Spleen (tissue), 11 donors: Measurements from ENCODE around the gene CDH8. TPM values are rescaled to one million over a fixed set of nuclear protein-coding genes. Genes with fewer than 3 reads are reported as not detected.

Experiments used
- DNase-seq: peaks from one replicate; pipeline ENCODE4 v3.0.0-alpha.2; 2020
- H3K27ac ChIP-seq, 8 donors: fragments of 200-600 bp; sonication (generic) in 7 of 8; 1 replicate in 4 of 8; 2 replicates in 4 of 8; pipeline versions ENCODE4 v1.5.0 to v1.8.0; 2016 to 2021; ENCODE audit warnings: inconsistent platforms in 4 of 8, mild to moderate bottlenecking in 4 of 8, moderate library complexity in 1 of 8
- H3K27me3 ChIP-seq, 7 donors: fragments of 200-600 bp; sonication (generic) in 6 of 7; replicated peaks in 1 of 7; 1 replicate in 4 of 7; 2 replicates in 3 of 7; pipeline versions ENCODE4 v1.5.0 to v1.8.0; 2016 to 2021; ENCODE audit warnings: inconsistent platforms in 3 of 7, mild to moderate bottlenecking in 1 of 7
- H3K36me3 ChIP-seq, 6 donors: fragments of 200-600 bp; sonication (generic) in 5 of 6; 1 replicate in 4 of 6; 2 replicates in 2 of 6; pipeline versions ENCODE4 v1.5.0 to v1.8.0; 2016 to 2021; ENCODE audit warnings: inconsistent platforms in 2 of 6
- H3K4me1 ChIP-seq, 6 donors: fragments of 200-600 bp; sonication (generic) in 5 of 6; 1 replicate in 3 of 6; 2 replicates in 3 of 6; pipeline versions ENCODE4 v1.5.0 to v1.8.0; 2016 to 2021; ENCODE audit warnings: inconsistent platforms in 3 of 6
- H3K4me3 ChIP-seq, 8 donors: fragments of 200-600 bp; sonication (generic) in 7 of 8; 1 replicate in 4 of 8; 2 replicates in 4 of 8; pipeline versions ENCODE4 v1.5.0 to v1.8.0; 2016 to 2021; ENCODE audit warnings: inconsistent platforms in 4 of 8, mild to moderate bottlenecking in 4 of 8, moderate library complexity in 2 of 8
- H3K9me3 ChIP-seq, 8 donors: fragments of 200-600 bp; sonication (generic) in 7 of 8; 1 replicate in 4 of 8; 2 replicates in 4 of 8; pipeline versions ENCODE4 v1.5.0 to v1.8.0; 2016 to 2021; ENCODE audit warnings: inconsistent platforms in 4 of 8
- CTCF ChIP-seq, 11 experiments: fragments of 200-600 bp in 7 of 11; fragments of 450-650 bp in 4 of 11; sonication (generic) in 4 of 11; IDR thresholded peaks in 8 of 11; conservative IDR thresholded peaks in 3 of 11; 1 replicate in 7 of 11; 2 replicates in 4 of 11; pipeline versions ENCODE4 v1.4.0 to v1.8.0; 2016 to 2021; ENCODE audit warnings: antibody characterized with exemption in 11 of 11, inconsistent platforms in 4 of 11, mild to moderate bottlenecking in 1 of 11
- POLR2A ChIP-seq, 3 donors: fragments of 450-650 bp; IDR thresholded peaks; one replicate each; pipeline ENCODE4 v1.5.1; 2017; ENCODE audit warnings: antibody characterized with exemption in 3 of 3, mild to moderate bottlenecking in 1 of 3
- POLR2AphosphoS5 ChIP-seq, 3 donors: sonication (generic); formaldehyde crosslinking; IDR thresholded peaks; one replicate each; pipeline ENCODE4 v1.5.1; 2017; ENCODE audit warnings: antibody characterized with exemption in 3 of 3
- WGBS, 5 donors: extraction: QIAGEN DNeasy Blood & Tissue Kit in 3 of 5; methylation state at CpG; one replicate each; pipeline versions ENCODE4 v1.1.5 to v1.1.7; 2013 to 2018; 5-methylcytosine and 5-hydroxymethylcytosine counted together
- intact Hi-C: fragments of 100-400 bp; cut with DNase I; formaldehyde crosslinking; loops from one replicate; pipeline ENCODE4 v1.15.0; 2023; ENCODE audit warnings: low total_unique reads
- polyA plus RNA-seq, 3 donors: library from polyadenylated mRNA; stranded (reverse); fragments of 200-250 nt; gene quantifications; one replicate each; pipeline ENCODE4 v1.2.1, GENCODE V29; 2013
- total RNA-seq, 7 donors: library from RNA; depleted of rRNA in 3 of 7; stranded (reverse); fragments of >200 nt in 3 of 7; fragmentation: NEBNext Ultra II Directional in 4 of 7; extraction: Animal tissue kit (Norgen Biotek cat#: 25700) in 4 of 7; gene quantifications; one replicate each; pipeline versions ENCODE4 v1.1.0 to v1.2.1, GENCODE V29; 2016 to 2021
- donor health status: healthy with polysubstance abuse.
- donor health status: DM: no; HTN: no; CAD: no; lungs with moderate emphysema.
- donor health status: DM: no; HTN: no; CAD: no.
- donor health status: Bipolar disorder and iron deficiency.
- donor health status: healthy.
- donor health status: DM: no; HTN: no; CAD: no.
- donor health status: DM: yes; HTN: yes; CAD: no.

Gene CDH8
- total and polyA plus RNA-seq, 10 donors = under 0.01 to 1.4 (median under 0.01) TPM; not detected in 7

GRCh38 chr16:62068747-62069146, 32.5 kb upstream of the CDH8 start:
- WGBS, 5 donors = 74 to 89% (median 80%) methylated on average over 1 of the region's 1 CpG
- no peak for DNase-seq

GRCh38 chr16:62067981-62068380, 31.7 kb upstream of the CDH8 start:
- intact Hi-C loops = no loop called here
- no peak for TF ChIP-seq POLR2AphosphoS5 (IDR thresholded peaks at IDR 0.05)
- no peak for TF ChIP-seq CTCF (IDR thresholded peaks at IDR 0.05 in 8 of 11, conservative IDR thresholded peaks at IDR 0.05 in 3 of 11)
- no peak for TF ChIP-seq POLR2A (IDR thresholded peaks at IDR 0.05)
- peaks cover 0 to 8% (median 0%) of the 10 kb centered on the region in 8 donors for H3K9me3 ChIP-seq

More at GRCh38 chr16:62068747-62069146, 32.5 kb upstream of the CDH8 start:
- H3K4me3 ChIP-seq = no peak overlapping the region
- no peaks in the 10 kb centered on the region for H3K27me3 ChIP-seq
- no peaks in the 10 kb centered on the region for H3K36me3 ChIP-seq
- H3K27ac ChIP-seq = no peak overlapping the region
- H3K9me3 ChIP-seq = peaks cover 0 to 8% (median 0%) of the 10 kb centered on the region in 8 donors
- no peaks in the 10 kb centered on the region for H3K4me1 ChIP-seq
- intact Hi-C loops = no loop called here
- no peak for TF ChIP-seq POLR2AphosphoS5 (IDR thresholded peaks at IDR 0.05)
- no peak for TF ChIP-seq CTCF (IDR thresholded peaks at IDR 0.05 in 8 of 11, conservative IDR thresholded peaks at IDR 0.05 in 3 of 11)
- TF ChIP-seq POLR2A (IDR thresholded peaks at IDR 0.05) = no peak

GRCh38 chr16:62067182-62067581, 30.9 kb upstream of the CDH8 start:
- no peak for DNase-seq
- WGBS, 5 donors = 61 to 83% (median 62%) methylated on average over 1 of the region's 1 CpG

More at GRCh38 chr16:62067981-62068380, 31.7 kb upstream of the CDH8 start:
- H3K4me1 ChIP-seq = no peaks in the 10 kb centered on the region
- H3K27ac ChIP-seq = no peak overlapping the region
- H3K27me3 ChIP-seq = no peaks in the 10 kb centered on the region
- no peaks in the 10 kb centered on the region for H3K36me3 ChIP-seq
- H3K4me3 ChIP-seq = no peak overlapping the region
- no peak for DNase-seq
- WGBS, 5 donors = 53 to 67% (median 62%) methylated on average over 1 of the region's 1 CpG

GRCh38 chr16:62066747-62067146, 30.5 kb upstream of the CDH8 start:
- 67 to 87% (median 84%) methylated on average over 5 of the region's 5 CpGs for WGBS, 5 donors
- no peak for DNase-seq
- no peak overlapping the region for H3K4me3 ChIP-seq

More at GRCh38 chr16:62067182-62067581, 30.9 kb upstream of the CDH8 start:
- no peaks in the 10 kb centered on the region for H3K4me1 ChIP-seq
- H3K36me3 ChIP-seq = no peaks in the 10 kb centered on the region
- no peaks in the 10 kb centered on the region for H3K27me3 ChIP-seq
- H3K4me3 ChIP-seq = no peak overlapping the region
- no peak overlapping the region for H3K27ac ChIP-seq
- intact Hi-C loops = no loop called here
- H3K9me3 ChIP-seq = peaks cover 0 to 8% (median 0%) of the 10 kb centered on the region in 8 donors
- TF ChIP-seq CTCF (IDR thresholded peaks at IDR 0.05 in 8 of 11, conservative IDR thresholded peaks at IDR 0.05 in 3 of 11) (no peak), POLR2A (IDR thresholded peaks at IDR 0.05) (no peak), POLR2AphosphoS5 (IDR thresholded peaks at IDR 0.05) (no peak)

More at GRCh38 chr16:62066747-62067146, 30.5 kb upstream of the CDH8 start:
- Histone ChIP-seq H3K27ac (no peak overlapping the region), H3K9me3 (peaks cover 0 to 8% (median 0%) of the 10 kb centered on the region in 8 donors), H3K36me3 (no peaks in the 10 kb centered on the region), H3K4me1 (no peaks in the 10 kb centered on the region), H3K27me3 (no peaks in the 10 kb centered on the region)
- TF ChIP-seq POLR2A (IDR thresholded peaks at IDR 0.05) (no peak), POLR2AphosphoS5 (IDR thresholded peaks at IDR 0.05) (no peak), CTCF (IDR thresholded peaks at IDR 0.05 in 8 of 11, conservative IDR thresholded peaks at IDR 0.05 in 3 of 11) (no peak)
- intact Hi-C loops = no loop called here
